GM23338 (cell line): Measurements from ENCODE around the gene SOD3. TPM values are rescaled to one million over a fixed set of nuclear protein-coding genes. Genes with fewer than 3 reads are reported as not detected.

Source experiments
- ATAC-seq: fragments of 200-7000 bp; cut with Tn5 transposase; 3 replicates; pipeline ENCODE4 v1.9.1; 2020
- DNase-seq: peaks from one replicate; pipeline ENCODE4 v3.0.0-alpha.2; 2015; ENCODE audit warnings: low spot score
- H2AFZ ChIP-seq: fragments of 200-600 bp; sonication (generic); 2 replicates; pipeline ENCODE4 v1.8.0; 2016; ENCODE audit warnings: antibody characterized with exemption, mild to moderate bottlenecking, moderate library complexity
- H3F3A ChIP-seq: fragments of 200-600 bp; sonication (generic); replicated peaks from 2 replicates; pipeline ENCODE4 v1.8.0; 2017; ENCODE audit warnings: antibody characterized with exemption, mixed run types, low read depth
- H3K27ac ChIP-seq: fragments of 200-600 bp; sonication (generic); 2 replicates; pipeline ENCODE4 v1.6.1; 2016; ENCODE audit warnings: low read depth
- H3K27me3 ChIP-seq: fragments of 200-600 bp; sonication (generic); 2 replicates; pipeline ENCODE4 v1.8.0; 2016; ENCODE audit warnings: mild to moderate bottlenecking, mixed run types, moderate library complexity; ENCODE audit not compliant: insufficient read depth
- H3K36me3 ChIP-seq: fragments of 200-600 bp; sonication (generic); 2 replicates; pipeline ENCODE4 v1.8.0; 2016; ENCODE audit warnings: mild to moderate bottlenecking; ENCODE audit not compliant: insufficient read depth
- H3K4me1 ChIP-seq: fragments of 200-600 bp; sonication (generic); 2 replicates; pipeline ENCODE4 v1.8.0; 2016; ENCODE audit warnings: mild to moderate bottlenecking, moderate library complexity; ENCODE audit not compliant: insufficient read depth
- H3K4me2 ChIP-seq: fragments of 200-600 bp; sonication (generic); 2 replicates; pipeline ENCODE4 v1.7.1; 2017; ENCODE audit warnings: mixed run types
- H3K4me3 ChIP-seq: fragments of 200-600 bp; sonication (generic); 2 replicates; pipeline ENCODE4 v1.6.1; 2016; ENCODE audit warnings: mixed run types
- H3K79me2 ChIP-seq: fragments of 200-600 bp; sonication (generic); replicated peaks from 2 replicates; pipeline ENCODE4 v1.8.0; 2017; ENCODE audit warnings: mild to moderate bottlenecking; ENCODE audit not compliant: insufficient read depth
- H3K9me2 ChIP-seq: fragments of 200-600 bp; sonication (generic); 2 replicates; pipeline ENCODE4 v1.8.0; 2017; ENCODE audit not compliant: insufficient read depth
- H4K20me1 ChIP-seq: fragments of 200-600 bp; sonication (generic); replicated peaks from 2 replicates; pipeline ENCODE4 v1.8.0; 2017; ENCODE audit warnings: mild to moderate bottlenecking; ENCODE audit not compliant: insufficient read depth
- H3K27ac Mint-ChIP-seq: 2 replicates; pipeline ENCODE4 v1.8.0; 2020; ENCODE audit warnings: inconsistent platforms, mild to moderate bottlenecking, moderate library complexity, mixed read lengths
- H3K27me3 Mint-ChIP-seq: 3 replicates; pipeline ENCODE4 v1.8.0; 2022; ENCODE audit warnings: low read depth, mild to moderate bottlenecking, moderate library complexity, mixed read lengths, inconsistent platforms; ENCODE audit not compliant: insufficient read depth, poor library complexity
- H3K36me3 Mint-ChIP-seq: 3 replicates; pipeline ENCODE4 v1.8.0; 2021; ENCODE audit warnings: low read depth, mild to moderate bottlenecking, inconsistent platforms, moderate library complexity, mixed read lengths
- H3K4me1 Mint-ChIP-seq: 3 replicates; pipeline ENCODE4 v1.8.0; 2020; ENCODE audit warnings: mild to moderate bottlenecking, inconsistent platforms, mixed read lengths
- H3K4me3 Mint-ChIP-seq: 3 replicates; pipeline ENCODE4 v1.8.0; 2021; ENCODE audit warnings: moderate library complexity, mild to moderate bottlenecking, inconsistent platforms, mixed read lengths
- H3K9me3 Mint-ChIP-seq: 3 replicates; pipeline ENCODE4 v1.8.0; 2020; ENCODE audit warnings: moderate library complexity, mild to moderate bottlenecking, inconsistent platforms, mixed read lengths
- CREB1 ChIP-seq: fragments of 250-450 bp; sonication (Bioruptor Pico); IDR thresholded peaks from 2 replicates; pipeline ENCODE4 v1.5.0; 2020; ENCODE audit warnings: low read depth, mild to moderate bottlenecking, moderate library complexity
- ETS1 ChIP-seq: IDR thresholded peaks from 2 replicates; pipeline ENCODE4 v1.6.1; 2016; ENCODE audit warnings: antibody characterized with exemption
- EZH2 ChIP-seq: fragments of 200-600 bp; sonication (generic); IDR thresholded peaks from one replicate; pipeline ENCODE4 v1.8.0; 2017; ENCODE audit warnings: antibody characterized with exemption, mild to moderate bottlenecking, low read depth; ENCODE audit not compliant: unreplicated experiment
- EZH2phosphoT487 ChIP-seq: fragments of 200-600 bp; sonication (generic); IDR thresholded peaks from one replicate; pipeline ENCODE4 v1.8.1; 2018; ENCODE audit warnings: antibody characterized with exemption; ENCODE audit not compliant: unreplicated experiment
- JUNB ChIP-seq: IDR thresholded peaks from one replicate; pipeline ENCODE4 v1.6.1; 2016; ENCODE audit warnings: antibody characterized with exemption; ENCODE audit not compliant: unreplicated experiment
- NANOG ChIP-seq: IDR thresholded peaks from 2 replicates; pipeline ENCODE4 v1.6.1; 2016; ENCODE audit warnings: antibody characterized with exemption, borderline replicate concordance
- POLR2AphosphoS5 ChIP-seq: IDR thresholded peaks from 2 replicates; pipeline ENCODE4 v1.6.1; 2016; ENCODE audit warnings: antibody characterized with exemption, low read depth
- STAT1 ChIP-seq: IDR thresholded peaks from one replicate; pipeline ENCODE4 v1.6.1; 2016; ENCODE audit warnings: antibody characterized with exemption; ENCODE audit not compliant: unreplicated experiment
- ZNF114 ChIP-seq: fragments of 250-450 bp; sonication (Bioruptor Pico); IDR thresholded peaks from 2 replicates; pipeline ENCODE4 v1.5.0; 2020; ENCODE audit warnings: mild to moderate bottlenecking, moderate library complexity
- ZNF331 ChIP-seq: fragments of 250-450 bp; sonication (Bioruptor Pico); IDR thresholded peaks from 2 replicates; pipeline ENCODE4 v1.5.0; 2020; ENCODE audit warnings: low read depth, mild to moderate bottlenecking, moderate library complexity
- polyA plus RNA-seq: library from polyadenylated mRNA; unstranded; fragments of >200 nt; fragmentation: Nextera tagmentation; extraction: Ambion mirVana; gene quantifications from 2 replicates; pipeline ENCODE4 v1.2.1, GENCODE V29; 2016
- total RNA-seq: library from RNA; depleted of rRNA; stranded (reverse); fragments of >200 nt; shearing (Covaris generic); gene quantifications from 2 replicates; pipeline ENCODE4 v1.2.3, GENCODE V29; 2014
- TF ChIP-seq, protein P1 (sequence below), 2 experiments: fragments of 200-600 bp in 1 of 2; sonication (generic) in 1 of 2; conservative IDR thresholded peaks; 2 replicates each; pipeline versions ENCODE4 v1.5.1 to v1.6.1; 2016 to 2017; ENCODE audit warnings: antibody characterized with exemption in 2 of 2, low read depth in 2 of 2, mild to moderate bottlenecking in 2 of 2, moderate library complexity in 1 of 2
- TF ChIP-seq, protein P2 (sequence below): IDR thresholded peaks from one replicate; pipeline ENCODE4 v1.6.1; 2018; ENCODE audit warnings: antibody characterized with exemption; ENCODE audit not compliant: unreplicated experiment

Gene SOD3
- total and polyA plus RNA-seq, 2 experiments from 2014 or later, result 7.5 to 11.8 TPM

DNA sequence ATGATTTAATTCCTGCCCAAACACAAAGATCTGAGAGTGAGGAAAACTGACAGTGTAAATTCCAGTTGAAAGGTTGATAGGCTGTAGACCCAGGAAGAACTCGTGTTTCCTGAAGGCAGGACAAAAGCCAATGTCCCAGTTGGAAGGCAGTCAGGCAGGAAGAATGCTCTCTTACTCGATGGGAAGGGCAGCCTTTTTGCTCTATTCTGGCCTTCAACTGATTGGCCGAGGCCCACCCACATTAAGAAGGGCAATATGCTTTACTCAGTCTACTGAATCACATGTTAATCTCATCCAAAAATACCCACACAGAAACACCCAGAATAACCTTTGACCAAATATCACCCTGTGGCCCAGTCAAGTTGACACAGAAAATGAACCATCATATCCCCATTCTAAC lies 45.3 kb upstream of the SOD3 start (continued):
- TF ChIP-seq, protein P1, sequence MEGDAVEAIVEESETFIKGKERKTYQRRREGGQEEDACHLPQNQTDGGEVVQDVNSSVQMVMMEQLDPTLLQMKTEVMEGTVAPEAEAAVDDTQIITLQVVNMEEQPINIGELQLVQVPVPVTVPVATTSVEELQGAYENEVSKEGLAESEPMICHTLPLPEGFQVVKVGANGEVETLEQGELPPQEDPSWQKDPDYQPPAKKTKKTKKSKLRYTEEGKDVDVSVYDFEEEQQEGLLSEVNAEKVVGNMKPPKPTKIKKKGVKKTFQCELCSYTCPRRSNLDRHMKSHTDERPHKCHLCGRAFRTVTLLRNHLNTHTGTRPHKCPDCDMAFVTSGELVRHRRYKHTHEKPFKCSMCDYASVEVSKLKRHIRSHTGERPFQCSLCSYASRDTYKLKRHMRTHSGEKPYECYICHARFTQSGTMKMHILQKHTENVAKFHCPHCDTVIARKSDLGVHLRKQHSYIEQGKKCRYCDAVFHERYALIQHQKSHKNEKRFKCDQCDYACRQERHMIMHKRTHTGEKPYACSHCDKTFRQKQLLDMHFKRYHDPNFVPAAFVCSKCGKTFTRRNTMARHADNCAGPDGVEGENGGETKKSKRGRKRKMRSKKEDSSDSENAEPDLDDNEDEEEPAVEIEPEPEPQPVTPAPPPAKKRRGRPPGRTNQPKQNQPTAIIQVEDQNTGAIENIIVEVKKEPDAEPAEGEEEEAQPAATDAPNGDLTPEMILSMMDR (conservative IDR thresholded peaks at IDR 0.05; ENCODE audit: low read depth in 2 of 2), result no peak
- no peak for TF ChIP-seq POLR2AphosphoS5
- TF ChIP-seq EZH2phosphoT487, result no peak
- no peak for TF ChIP-seq EZH2
- TF ChIP-seq ZNF114 (CRISPR knock-in tag), result no peak
- no peak for TF ChIP-seq NANOG
- TF ChIP-seq STAT1, result no peak

DNA sequence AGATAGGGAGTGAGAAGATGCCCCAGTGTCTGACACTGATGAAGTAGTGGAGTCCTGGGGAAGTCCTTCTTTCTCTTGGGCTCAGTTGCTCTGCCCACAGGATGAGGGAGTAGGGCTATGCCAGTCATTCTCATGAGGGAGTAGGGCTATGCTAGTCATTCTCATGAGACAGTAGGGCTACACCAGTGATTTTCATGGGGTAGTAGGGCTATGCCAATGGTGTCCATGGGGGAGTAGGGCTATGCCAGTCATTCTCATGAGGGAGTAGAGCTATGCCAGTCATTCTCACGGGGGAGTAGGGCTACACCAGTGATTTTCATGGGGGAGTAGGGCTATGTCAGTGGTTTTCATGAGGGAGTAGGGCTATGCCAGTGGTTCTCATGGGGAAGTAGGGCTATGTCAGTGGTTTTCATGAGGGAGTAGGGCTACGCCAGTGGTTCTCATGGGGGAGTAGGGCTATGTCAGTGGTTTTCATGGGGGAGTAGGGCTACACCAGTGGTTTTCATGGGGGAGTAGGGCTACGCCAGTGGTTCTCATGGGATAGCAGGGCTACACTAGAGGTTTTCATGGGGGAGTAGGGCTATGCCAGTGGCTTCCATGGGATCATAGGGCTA lies 43.3 kb upstream of the SOD3 start:
- ATAC-seq, result no peak
- Histone ChIP-seq H3K27me3 (no peaks in the 10 kb centered on the region), H3F3A (no peaks in the 10 kb centered on the region), H3K36me3 (no peaks in the 10 kb centered on the region), H2AFZ (no peak overlapping the region), H3K79me2 (no peaks in the 10 kb centered on the region), H3K4me1 (no peaks in the 10 kb centered on the region), H4K20me1 (no peaks in the 10 kb centered on the region), H3K4me3 (no peak overlapping the region), H3K4me2 (no peak overlapping the region), H3K9me2 (no peaks in the 10 kb centered on the region), H3K27ac (no peak overlapping the region)
- no peak overlapping the region for H3K27ac Mint-ChIP-seq
- DNase-seq, result no peak
- no peaks in the 10 kb centered on the region for H3K4me1 Mint-ChIP-seq
- H3K27me3 Mint-ChIP-seq, result no peaks in the 10 kb centered on the region
- no peak overlapping the region for H3K4me3 Mint-ChIP-seq
- H3K9me3 Mint-ChIP-seq, result peaks cover 6% of the 10 kb centered on the region
- H3K36me3 Mint-ChIP-seq, result peaks cover 5% of the 10 kb centered on the region
- no peak for TF ChIP-seq CREB1 (CRISPR knock-in tag)
- no peak for TF ChIP-seq POLR2AphosphoS5
- TF ChIP-seq, protein P2, sequence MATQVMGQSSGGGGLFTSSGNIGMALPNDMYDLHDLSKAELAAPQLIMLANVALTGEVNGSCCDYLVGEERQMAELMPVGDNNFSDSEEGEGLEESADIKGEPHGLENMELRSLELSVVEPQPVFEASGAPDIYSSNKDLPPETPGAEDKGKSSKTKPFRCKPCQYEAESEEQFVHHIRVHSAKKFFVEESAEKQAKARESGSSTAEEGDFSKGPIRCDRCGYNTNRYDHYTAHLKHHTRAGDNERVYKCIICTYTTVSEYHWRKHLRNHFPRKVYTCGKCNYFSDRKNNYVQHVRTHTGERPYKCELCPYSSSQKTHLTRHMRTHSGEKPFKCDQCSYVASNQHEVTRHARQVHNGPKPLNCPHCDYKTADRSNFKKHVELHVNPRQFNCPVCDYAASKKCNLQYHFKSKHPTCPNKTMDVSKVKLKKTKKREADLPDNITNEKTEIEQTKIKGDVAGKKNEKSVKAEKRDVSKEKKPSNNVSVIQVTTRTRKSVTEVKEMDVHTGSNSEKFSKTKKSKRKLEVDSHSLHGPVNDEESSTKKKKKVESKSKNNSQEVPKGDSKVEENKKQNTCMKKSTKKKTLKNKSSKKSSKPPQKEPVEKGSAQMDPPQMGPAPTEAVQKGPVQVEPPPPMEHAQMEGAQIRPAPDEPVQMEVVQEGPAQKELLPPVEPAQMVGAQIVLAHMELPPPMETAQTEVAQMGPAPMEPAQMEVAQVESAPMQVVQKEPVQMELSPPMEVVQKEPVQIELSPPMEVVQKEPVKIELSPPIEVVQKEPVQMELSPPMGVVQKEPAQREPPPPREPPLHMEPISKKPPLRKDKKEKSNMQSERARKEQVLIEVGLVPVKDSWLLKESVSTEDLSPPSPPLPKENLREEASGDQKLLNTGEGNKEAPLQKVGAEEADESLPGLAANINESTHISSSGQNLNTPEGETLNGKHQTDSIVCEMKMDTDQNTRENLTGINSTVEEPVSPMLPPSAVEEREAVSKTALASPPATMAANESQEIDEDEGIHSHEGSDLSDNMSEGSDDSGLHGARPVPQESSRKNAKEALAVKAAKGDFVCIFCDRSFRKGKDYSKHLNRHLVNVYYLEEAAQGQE, result no peak
- TF ChIP-seq JUNB, result no peak
- TF ChIP-seq STAT1, result no peak
- no peak for TF ChIP-seq EZH2phosphoT487
- TF ChIP-seq NANOG, result no peak
- no peak for TF ChIP-seq ZNF331 (CRISPR knock-in tag)
- TF ChIP-seq, protein P1 (conservative IDR thresholded peaks at IDR 0.05; ENCODE audit: low read depth in 2 of 2), result no peak
- TF ChIP-seq ZNF114 (CRISPR knock-in tag), result no peak
- no peak for TF ChIP-seq ETS1
